Uterus (tissue), 4 donors: ENCODE results near the gene AQP3. TPM values are rescaled to one million over a fixed set of nuclear protein-coding genes. Genes with fewer than 3 reads are reported as not detected.
"Not testable (repeated sequence)": the region's sequence is repeated elsewhere in the genome, so short reads cannot be mapped to it uniquely, and the experiment has no call there.

Source experiments
- DNase-seq, 2 donors: peaks; one replicate each; pipeline ENCODE4 v3.0.0-alpha.2; 2019 to 2020
- H3K27ac ChIP-seq, 2 donors: fragments of 200-600 bp; sonication (generic); 1 replicate in 1 of 2; 2 replicates in 1 of 2; pipeline ENCODE4 v1.5.1; 2016 to 2018
- H3K27me3 ChIP-seq, 2 donors: fragments of 200-600 bp; sonication (generic); one replicate each; pipeline ENCODE4 v1.5.1; 2018 to 2019; ENCODE audit warnings: control low read depth in 1 of 2
- H3K36me3 ChIP-seq, 2 donors: fragments of 200-600 bp; sonication (generic); one replicate each; pipeline ENCODE4 v1.5.1; 2019; ENCODE audit warnings: control low read depth in 1 of 2
- H3K4me1 ChIP-seq, 2 donors: fragments of 200-600 bp; sonication (generic); one replicate each; pipeline ENCODE4 v1.5.1; 2018 to 2019; ENCODE audit warnings: control low read depth in 1 of 2
- H3K4me3 ChIP-seq, 2 donors: fragments of 200-600 bp; sonication (generic); 1 replicate in 1 of 2; 2 replicates in 1 of 2; pipeline ENCODE4 v1.5.1; 2018 to 2019; ENCODE audit warnings: mild to moderate bottlenecking in 1 of 2
- H3K9me3 ChIP-seq, 2 donors: fragments of 200-600 bp; sonication (generic); one replicate each; pipeline ENCODE4 v1.5.1; 2019; ENCODE audit warnings: control low read depth in 1 of 2
- POLR2A ChIP-seq, 2 donors: fragments of 450-650 bp; IDR thresholded peaks; one replicate each; pipeline ENCODE4 v1.6.1; 2016; ENCODE audit warnings: antibody characterized with exemption in 2 of 2, mild to moderate bottlenecking in 1 of 2, moderate library complexity in 1 of 2
- intact Hi-C: fragments of 100-400 bp; cut with DNase I; formaldehyde crosslinking; loops from one replicate; pipeline ENCODE4 v1.15.1; 2023; ENCODE audit warnings: low total_unique reads
- total RNA-seq, 4 donors: library from RNA; depleted of rRNA in 3 of 4; stranded (reverse); fragments of >200 nt in 3 of 4; gene quantifications; one replicate each; pipeline versions ENCODE4 v1.1.0 to v1.2.4, GENCODE V29; 2014 to 2023
- TF ChIP-seq, protein P1 (sequence below), 4 experiments: fragments of 200-600 bp in 2 of 4; fragments of 450-650 bp in 2 of 4; sonication (generic) in 2 of 4; IDR thresholded peaks; one replicate each; pipeline ENCODE4 v1.5.1; 2016 to 2019; ENCODE audit warnings: antibody characterized with exemption in 4 of 4, mild to moderate bottlenecking in 2 of 4, moderate library complexity in 1 of 4
- donor health status: DM: yes; HTN: yes; CAD: no.

AQP3 gene
- total RNA-seq, 4 donors from 2014 or later: 2.8 to 14.4 (median 5.8) TPM; not detected in 1

DNA sequence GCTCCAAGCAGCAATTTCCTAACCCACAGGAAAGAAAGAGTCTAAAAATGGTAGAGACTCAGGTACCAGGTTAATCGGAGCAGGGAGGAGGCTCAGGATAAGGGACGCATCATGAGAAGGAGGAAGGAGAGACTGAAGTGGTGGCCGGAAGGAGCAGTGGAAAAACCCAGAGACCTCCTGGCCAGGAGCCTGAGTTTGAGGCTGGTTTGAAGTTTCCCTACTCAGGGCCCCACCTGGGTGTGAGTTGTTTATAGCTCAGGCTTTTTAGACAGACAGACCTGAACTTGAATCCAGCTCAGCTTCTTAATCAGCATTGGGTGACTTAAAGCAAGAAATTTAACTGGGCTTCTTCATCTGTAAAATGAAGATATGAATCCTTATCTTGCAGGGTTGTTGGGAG, 33.1 kb downstream of the AQP3 start:
- intact Hi-C loops: no loop called here
- Histone ChIP-seq H3K27me3 (no peaks in the 10 kb centered on the region), H3K9me3 (no peaks in the 10 kb centered on the region), H3K4me1 (no peaks in the 10 kb centered on the region), H3K36me3 (no peaks in the 10 kb centered on the region), H3K27ac (no peak overlapping the region), H3K4me3 (no peak overlapping the region)
- no peak for DNase-seq
- no peak for TF ChIP-seq POLR2A (IDR thresholded peaks at IDR 0.05)
- TF ChIP-seq, protein P1, sequence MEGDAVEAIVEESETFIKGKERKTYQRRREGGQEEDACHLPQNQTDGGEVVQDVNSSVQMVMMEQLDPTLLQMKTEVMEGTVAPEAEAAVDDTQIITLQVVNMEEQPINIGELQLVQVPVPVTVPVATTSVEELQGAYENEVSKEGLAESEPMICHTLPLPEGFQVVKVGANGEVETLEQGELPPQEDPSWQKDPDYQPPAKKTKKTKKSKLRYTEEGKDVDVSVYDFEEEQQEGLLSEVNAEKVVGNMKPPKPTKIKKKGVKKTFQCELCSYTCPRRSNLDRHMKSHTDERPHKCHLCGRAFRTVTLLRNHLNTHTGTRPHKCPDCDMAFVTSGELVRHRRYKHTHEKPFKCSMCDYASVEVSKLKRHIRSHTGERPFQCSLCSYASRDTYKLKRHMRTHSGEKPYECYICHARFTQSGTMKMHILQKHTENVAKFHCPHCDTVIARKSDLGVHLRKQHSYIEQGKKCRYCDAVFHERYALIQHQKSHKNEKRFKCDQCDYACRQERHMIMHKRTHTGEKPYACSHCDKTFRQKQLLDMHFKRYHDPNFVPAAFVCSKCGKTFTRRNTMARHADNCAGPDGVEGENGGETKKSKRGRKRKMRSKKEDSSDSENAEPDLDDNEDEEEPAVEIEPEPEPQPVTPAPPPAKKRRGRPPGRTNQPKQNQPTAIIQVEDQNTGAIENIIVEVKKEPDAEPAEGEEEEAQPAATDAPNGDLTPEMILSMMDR (IDR thresholded peaks at IDR 0.05): no peak

DNA sequence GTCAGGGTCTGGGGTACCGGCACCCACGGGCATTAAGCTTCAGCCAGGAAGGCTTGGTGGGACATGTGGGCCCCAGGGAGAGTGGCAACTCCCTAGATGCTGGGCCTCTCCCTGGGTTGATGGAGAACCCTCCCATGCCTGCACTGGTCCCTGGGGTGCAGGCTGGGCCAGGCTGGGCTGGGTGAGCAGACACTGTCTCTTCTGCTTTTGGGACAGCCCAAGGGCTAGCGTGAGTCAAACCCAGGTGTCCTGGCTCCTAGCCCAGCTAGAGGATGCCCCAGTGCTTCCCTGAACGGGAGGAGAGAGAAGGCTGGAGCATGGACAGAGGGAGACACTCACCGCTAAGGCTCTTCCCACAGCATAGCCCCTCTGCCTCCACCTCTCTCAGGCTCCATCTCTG, 39.3 kb downstream of the AQP3 start:
- H3K4me1 ChIP-seq: peaks cover 0 to 1% of the 10 kb centered on the region in 2 donors
- no peak for TF ChIP-seq POLR2A (IDR thresholded peaks at IDR 0.05)
- TF ChIP-seq, protein P1 (IDR thresholded peaks at IDR 0.05): no peak
- H3K27ac ChIP-seq: no peak overlapping the region
- DNase-seq: no peak
- H3K36me3 ChIP-seq: no peaks in the 10 kb centered on the region
- intact Hi-C loops: no loop called here
- no peaks in the 10 kb centered on the region for H3K9me3 ChIP-seq
- H3K4me3 ChIP-seq: no peak overlapping the region
- no peaks in the 10 kb centered on the region for H3K27me3 ChIP-seq

DNA sequence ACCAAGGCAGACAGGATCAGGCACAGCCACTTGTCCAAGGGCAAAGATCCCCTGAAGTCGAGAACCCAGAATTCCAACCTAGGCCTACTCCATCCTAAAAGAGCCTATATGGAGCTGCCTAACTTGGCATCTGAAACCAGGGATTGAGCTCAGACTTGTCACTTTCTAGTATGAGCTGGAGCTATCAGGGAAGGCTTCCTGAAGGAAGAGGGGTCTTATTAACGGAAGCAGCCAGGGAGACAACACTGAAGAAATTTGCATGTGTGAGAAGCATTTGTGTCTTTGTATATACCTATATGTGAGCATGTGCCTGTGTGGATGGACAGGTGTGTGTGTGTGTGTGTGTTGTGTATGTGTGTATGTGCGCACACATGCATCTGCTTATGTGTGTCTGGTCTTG, 40.3 kb downstream of the AQP3 start:
- no peaks in the 10 kb centered on the region for H3K27me3 ChIP-seq
- H3K27ac ChIP-seq: no peak overlapping the region
- intact Hi-C loops: no loop called here
- DNase-seq: no peak
- H3K4me1 ChIP-seq: peaks cover 0 to 3% of the 10 kb centered on the region in 2 donors
- H3K4me3 ChIP-seq: no peak overlapping the region
- H3K9me3 ChIP-seq: no peaks in the 10 kb centered on the region
- TF ChIP-seq, protein P1 (IDR thresholded peaks at IDR 0.05): no peak
- no peak for TF ChIP-seq POLR2A (IDR thresholded peaks at IDR 0.05)
- H3K36me3 ChIP-seq: no peaks in the 10 kb centered on the region

DNA sequence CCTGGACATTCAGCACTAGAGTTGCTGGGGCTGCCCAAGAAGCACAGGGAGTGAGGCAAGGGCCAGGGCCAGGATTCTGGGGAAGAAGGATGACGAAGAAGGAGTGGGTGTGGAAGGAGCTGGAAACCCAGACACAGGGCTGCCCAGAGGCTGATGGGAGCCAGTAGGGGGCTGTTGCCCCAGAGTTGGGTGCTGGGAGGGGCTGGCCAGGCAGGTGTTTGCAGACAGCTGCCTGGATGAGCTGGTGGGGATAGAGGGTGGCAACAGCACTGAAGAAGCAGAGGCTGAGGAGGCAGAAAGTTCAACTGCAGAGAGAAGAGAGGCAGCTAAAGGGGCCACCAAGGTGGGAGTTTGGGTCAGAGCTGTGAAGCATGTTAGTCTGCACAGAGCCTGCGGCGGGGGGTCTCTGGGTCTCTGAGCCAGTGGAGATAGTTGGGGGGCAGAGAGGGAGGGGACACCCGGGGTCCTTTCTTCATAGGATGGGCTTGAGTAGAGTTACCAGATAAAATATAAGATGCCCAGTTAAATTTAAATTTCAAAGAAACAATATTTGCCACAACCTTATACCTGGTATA, 42.5 kb downstream of the AQP3 start:
- Histone ChIP-seq H3K9me3 (no peaks in the 10 kb centered on the region), H3K4me3 (no peak overlapping the region), H3K36me3 (no peaks in the 10 kb centered on the region), H3K27ac (no peak overlapping the region), H3K27me3 (no peaks in the 10 kb centered on the region), H3K4me1 (peaks cover 0 to 3% of the 10 kb centered on the region in 2 donors)
- TF ChIP-seq POLR2A (IDR thresholded peaks at IDR 0.05): no peak
- TF ChIP-seq, protein P1 (IDR thresholded peaks at IDR 0.05): no peak
- intact Hi-C loops: no loop called here
- DNase-seq: no peak

DNA sequence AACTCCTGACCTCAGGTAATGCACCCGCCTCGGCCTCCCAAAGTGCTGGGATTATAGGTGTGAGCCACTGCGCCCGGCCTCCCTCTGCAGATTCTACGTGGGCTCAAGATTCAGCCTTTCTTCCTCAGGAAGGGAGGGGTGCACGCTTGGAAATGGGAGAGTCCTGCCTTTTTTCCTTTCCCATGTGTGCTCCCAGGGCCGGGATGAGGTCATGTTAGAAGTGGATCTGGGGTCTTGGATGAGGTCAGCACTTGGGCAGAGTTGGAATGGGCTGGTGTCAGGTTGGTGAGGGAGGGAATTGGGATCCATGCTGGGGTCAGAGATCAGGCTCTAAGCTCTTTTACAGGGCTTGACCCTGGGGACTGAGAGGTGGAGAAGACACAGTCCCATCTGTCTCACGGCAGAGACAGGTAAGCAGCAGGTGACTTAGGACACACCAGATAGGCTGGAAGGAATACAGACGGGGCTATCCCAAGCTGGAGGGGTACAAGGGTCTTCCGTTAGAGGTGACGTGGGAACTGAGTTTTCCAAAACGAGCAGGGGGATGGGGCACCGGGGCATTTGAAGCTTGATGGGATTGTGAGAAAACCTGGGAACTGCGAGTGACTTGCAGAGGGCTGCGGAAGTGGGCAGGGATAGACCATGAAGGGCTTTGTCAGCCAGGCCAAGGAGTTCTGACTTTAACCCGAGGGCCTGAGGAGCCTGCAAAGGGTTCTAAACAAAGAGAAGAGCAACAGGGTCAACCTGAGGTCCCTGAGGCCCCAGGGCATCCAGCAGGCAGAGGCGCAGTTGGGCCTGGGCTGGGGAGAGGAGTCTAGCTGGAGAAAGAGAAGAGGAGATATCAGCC, 43.2 kb downstream of the AQP3 start:
- H3K4me3 ChIP-seq: no peak overlapping the region
- H3K27ac ChIP-seq: no peak overlapping the region
- peaks cover 0 to 3% of the 10 kb centered on the region in 2 donors for H3K4me1 ChIP-seq
- H3K9me3 ChIP-seq: no peaks in the 10 kb centered on the region
- H3K27me3 ChIP-seq: no peaks in the 10 kb centered on the region
- no peak for DNase-seq
- intact Hi-C loops: no loop called here
- TF ChIP-seq POLR2A (IDR thresholded peaks at IDR 0.05): no peak
- TF ChIP-seq, protein P1 (IDR thresholded peaks at IDR 0.05): no peak
- no peaks in the 10 kb centered on the region for H3K36me3 ChIP-seq

DNA sequence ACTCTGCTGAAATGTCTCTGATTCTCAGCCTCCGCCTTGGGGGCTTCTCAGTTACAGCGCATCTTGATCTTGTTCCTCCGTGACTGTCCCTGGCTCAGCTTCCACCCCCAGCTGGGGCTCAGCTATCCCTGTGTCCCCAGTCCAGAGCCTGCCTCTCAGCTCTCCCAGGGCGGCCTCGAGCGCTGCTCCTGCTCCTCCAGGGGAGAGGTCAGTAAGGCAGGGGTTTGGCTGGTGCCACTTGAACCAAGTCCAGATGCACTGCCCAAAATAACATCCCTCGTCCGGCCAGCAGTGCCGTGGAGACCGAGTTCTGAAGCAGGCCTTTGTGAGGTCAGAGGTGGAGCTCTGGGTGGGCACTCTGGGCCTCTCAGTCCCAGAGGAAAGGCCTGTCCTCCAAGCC, 45.0 kb downstream of the AQP3 start, which contains the start of gene AQP7:
Gene AQP7 (minus strand): TSS at position 198 of the 400 bp plus-strand sequence. CDS start 1,306 bp downstream, outside the sequence.
- H3K4me1 ChIP-seq, intact Hi-C loops, H3K27me3 ChIP-seq, H3K4me3 ChIP-seq, DNase-seq, H3K9me3 ChIP-seq, H3K36me3 ChIP-seq: not testable (repeated sequence)
- H3K27ac ChIP-seq: peak within 1 kb of the TSS; percentile 0 to 52

DNA sequence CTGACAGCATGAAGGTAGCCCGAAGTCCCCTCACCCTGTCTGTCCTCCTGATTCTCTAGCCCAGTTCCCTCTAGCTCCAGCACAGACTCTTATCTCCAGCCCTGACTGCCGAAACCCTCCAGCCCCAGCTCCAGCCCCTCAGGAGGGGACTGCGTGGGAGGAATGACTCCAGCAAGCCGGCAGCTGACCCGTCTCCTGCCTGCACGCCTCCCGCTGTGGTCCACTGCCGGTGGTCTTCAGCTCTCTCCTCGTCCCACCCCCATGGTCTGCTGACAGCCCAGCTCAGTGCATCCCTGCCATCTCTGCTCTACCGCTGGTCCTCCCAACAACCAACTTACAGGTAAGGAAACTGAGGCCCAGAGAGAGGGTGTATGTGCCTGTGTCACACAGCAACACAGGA, 45.6 kb downstream of the AQP3 start:
- H3K36me3 ChIP-seq, H3K9me3 ChIP-seq, DNase-seq, intact Hi-C loops, H3K4me1 ChIP-seq, H3K4me3 ChIP-seq, H3K27me3 ChIP-seq: not testable (repeated sequence)
- H3K27ac ChIP-seq: peak overlapping the region in 1 of 2 donors; percentile 52

DNA sequence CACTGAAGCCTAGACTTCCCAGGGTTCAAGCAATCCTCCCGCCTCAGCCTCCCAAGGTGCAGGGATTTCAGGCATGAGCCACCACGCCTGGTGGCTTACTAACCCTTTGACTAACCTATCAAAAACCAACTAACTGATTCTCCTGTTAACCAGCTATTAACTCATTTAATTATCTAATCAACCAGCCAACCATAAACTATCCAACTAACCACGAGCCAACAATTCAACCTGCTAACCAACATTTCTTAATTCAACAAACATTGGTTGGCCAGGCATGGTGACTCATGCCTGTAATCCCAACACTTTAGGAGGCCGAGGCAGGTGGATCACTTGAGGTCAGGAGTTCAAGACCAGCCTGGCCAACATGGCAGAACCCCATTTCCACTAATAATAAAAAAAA, 48.3 kb downstream of the AQP3 start:
- H3K36me3 ChIP-seq, H3K27ac ChIP-seq, H3K4me3 ChIP-seq, H3K27me3 ChIP-seq, intact Hi-C loops, H3K4me1 ChIP-seq, DNase-seq, H3K9me3 ChIP-seq: not testable (repeated sequence)
